ENCODE results near the gene SAE1. TPM values are rescaled to one million over a fixed set of nuclear protein-coding genes. Genes with fewer than 3 reads are reported as not detected.

The SAE1 gene
- total and polyA plus RNA-seq, 2 experiments from 2014 or later: 115 to 236 TPM

- Histone ChIP-seq H3K36me3 (ENCODE audit: insufficient read depth) (peaks cover 27% of the 10 kb centered on the region), H3K9me2 (ENCODE audit: insufficient read depth) (no peaks in the 10 kb centered on the region), H2AFZ (no peak overlapping the region), H4K20me1 (replicated peaks; ENCODE audit: insufficient read depth) (peaks cover 51% of the 10 kb centered on the region), H3K4me2 (no peak overlapping the region), H3K4me1 (ENCODE audit: insufficient read depth) (no peaks in the 10 kb centered on the region; the same call in 1 of the 2 replicates), H3K27me3 (ENCODE audit: insufficient read depth) (no peaks in the 10 kb centered on the region), H3K4me3 (no peak overlapping the region), H3F3A (replicated peaks; ENCODE audit: low read depth) (peaks cover 41% of the 10 kb centered on the region; the same call in 1 of the 2 replicates), H3K27ac (ENCODE audit: low read depth) (peak overlapping the region; percentile 88), H3K79me2 (replicated peaks; ENCODE audit: insufficient read depth) (peaks cover 56% of the 10 kb centered on the region)
- ATAC-seq (no peak), DNase-seq (ENCODE audit: low spot score) (no peak)
- peaks cover 14% of the 10 kb centered on the region for H3K27me3 Mint-ChIP-seq (ENCODE audit: insufficient read depth, low read depth, poor library complexity)
- H3K4me3 Mint-ChIP-seq: no peak overlapping the region
- no peaks in the 10 kb centered on the region for H3K9me3 Mint-ChIP-seq
- peaks cover 50% of the 10 kb centered on the region for H3K36me3 Mint-ChIP-seq (ENCODE audit: low read depth)
- no peak overlapping the region for H3K27ac Mint-ChIP-seq
- H3K4me1 Mint-ChIP-seq: no peaks in the 10 kb centered on the region
- no peak for TF ChIP-seq CREB1 (CRISPR knock-in tag; IDR thresholded peaks at IDR 0.05; ENCODE audit: low read depth)
- TF ChIP-seq NANOG (IDR thresholded peaks at IDR 0.05; ENCODE audit: borderline replicate concordance): no peak
- TF ChIP-seq EZH2phosphoT487 (IDR thresholded peaks at IDR 0.05; ENCODE audit: unreplicated experiment): no peak
- no peak for TF ChIP-seq EZH2 (IDR thresholded peaks at IDR 0.05; ENCODE audit: low read depth, unreplicated experiment)
- no peak for TF ChIP-seq ETS1 (IDR thresholded peaks at IDR 0.05)
- no peak for TF ChIP-seq POLR2AphosphoS5 (IDR thresholded peaks at IDR 0.05; ENCODE audit: low read depth)
- no peak for TF ChIP-seq ZNF114 (CRISPR knock-in tag; IDR thresholded peaks at IDR 0.05)
- TF ChIP-seq JUNB (IDR thresholded peaks at IDR 0.05; ENCODE audit: unreplicated experiment): no peak
- TF ChIP-seq, protein P1, sequence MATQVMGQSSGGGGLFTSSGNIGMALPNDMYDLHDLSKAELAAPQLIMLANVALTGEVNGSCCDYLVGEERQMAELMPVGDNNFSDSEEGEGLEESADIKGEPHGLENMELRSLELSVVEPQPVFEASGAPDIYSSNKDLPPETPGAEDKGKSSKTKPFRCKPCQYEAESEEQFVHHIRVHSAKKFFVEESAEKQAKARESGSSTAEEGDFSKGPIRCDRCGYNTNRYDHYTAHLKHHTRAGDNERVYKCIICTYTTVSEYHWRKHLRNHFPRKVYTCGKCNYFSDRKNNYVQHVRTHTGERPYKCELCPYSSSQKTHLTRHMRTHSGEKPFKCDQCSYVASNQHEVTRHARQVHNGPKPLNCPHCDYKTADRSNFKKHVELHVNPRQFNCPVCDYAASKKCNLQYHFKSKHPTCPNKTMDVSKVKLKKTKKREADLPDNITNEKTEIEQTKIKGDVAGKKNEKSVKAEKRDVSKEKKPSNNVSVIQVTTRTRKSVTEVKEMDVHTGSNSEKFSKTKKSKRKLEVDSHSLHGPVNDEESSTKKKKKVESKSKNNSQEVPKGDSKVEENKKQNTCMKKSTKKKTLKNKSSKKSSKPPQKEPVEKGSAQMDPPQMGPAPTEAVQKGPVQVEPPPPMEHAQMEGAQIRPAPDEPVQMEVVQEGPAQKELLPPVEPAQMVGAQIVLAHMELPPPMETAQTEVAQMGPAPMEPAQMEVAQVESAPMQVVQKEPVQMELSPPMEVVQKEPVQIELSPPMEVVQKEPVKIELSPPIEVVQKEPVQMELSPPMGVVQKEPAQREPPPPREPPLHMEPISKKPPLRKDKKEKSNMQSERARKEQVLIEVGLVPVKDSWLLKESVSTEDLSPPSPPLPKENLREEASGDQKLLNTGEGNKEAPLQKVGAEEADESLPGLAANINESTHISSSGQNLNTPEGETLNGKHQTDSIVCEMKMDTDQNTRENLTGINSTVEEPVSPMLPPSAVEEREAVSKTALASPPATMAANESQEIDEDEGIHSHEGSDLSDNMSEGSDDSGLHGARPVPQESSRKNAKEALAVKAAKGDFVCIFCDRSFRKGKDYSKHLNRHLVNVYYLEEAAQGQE (IDR thresholded peaks at IDR 0.05; ENCODE audit: unreplicated experiment): no peak
- no peak for TF ChIP-seq CTCF (conservative IDR thresholded peaks at IDR 0.05; ENCODE audit: low read depth in 2 of 2)
- no peak for TF ChIP-seq STAT1 (IDR thresholded peaks at IDR 0.05; ENCODE audit: unreplicated experiment)
- no peak for TF ChIP-seq ZNF331 (CRISPR knock-in tag; IDR thresholded peaks at IDR 0.05; ENCODE audit: low read depth)
- TF ChIP-seq, protein P2, sequence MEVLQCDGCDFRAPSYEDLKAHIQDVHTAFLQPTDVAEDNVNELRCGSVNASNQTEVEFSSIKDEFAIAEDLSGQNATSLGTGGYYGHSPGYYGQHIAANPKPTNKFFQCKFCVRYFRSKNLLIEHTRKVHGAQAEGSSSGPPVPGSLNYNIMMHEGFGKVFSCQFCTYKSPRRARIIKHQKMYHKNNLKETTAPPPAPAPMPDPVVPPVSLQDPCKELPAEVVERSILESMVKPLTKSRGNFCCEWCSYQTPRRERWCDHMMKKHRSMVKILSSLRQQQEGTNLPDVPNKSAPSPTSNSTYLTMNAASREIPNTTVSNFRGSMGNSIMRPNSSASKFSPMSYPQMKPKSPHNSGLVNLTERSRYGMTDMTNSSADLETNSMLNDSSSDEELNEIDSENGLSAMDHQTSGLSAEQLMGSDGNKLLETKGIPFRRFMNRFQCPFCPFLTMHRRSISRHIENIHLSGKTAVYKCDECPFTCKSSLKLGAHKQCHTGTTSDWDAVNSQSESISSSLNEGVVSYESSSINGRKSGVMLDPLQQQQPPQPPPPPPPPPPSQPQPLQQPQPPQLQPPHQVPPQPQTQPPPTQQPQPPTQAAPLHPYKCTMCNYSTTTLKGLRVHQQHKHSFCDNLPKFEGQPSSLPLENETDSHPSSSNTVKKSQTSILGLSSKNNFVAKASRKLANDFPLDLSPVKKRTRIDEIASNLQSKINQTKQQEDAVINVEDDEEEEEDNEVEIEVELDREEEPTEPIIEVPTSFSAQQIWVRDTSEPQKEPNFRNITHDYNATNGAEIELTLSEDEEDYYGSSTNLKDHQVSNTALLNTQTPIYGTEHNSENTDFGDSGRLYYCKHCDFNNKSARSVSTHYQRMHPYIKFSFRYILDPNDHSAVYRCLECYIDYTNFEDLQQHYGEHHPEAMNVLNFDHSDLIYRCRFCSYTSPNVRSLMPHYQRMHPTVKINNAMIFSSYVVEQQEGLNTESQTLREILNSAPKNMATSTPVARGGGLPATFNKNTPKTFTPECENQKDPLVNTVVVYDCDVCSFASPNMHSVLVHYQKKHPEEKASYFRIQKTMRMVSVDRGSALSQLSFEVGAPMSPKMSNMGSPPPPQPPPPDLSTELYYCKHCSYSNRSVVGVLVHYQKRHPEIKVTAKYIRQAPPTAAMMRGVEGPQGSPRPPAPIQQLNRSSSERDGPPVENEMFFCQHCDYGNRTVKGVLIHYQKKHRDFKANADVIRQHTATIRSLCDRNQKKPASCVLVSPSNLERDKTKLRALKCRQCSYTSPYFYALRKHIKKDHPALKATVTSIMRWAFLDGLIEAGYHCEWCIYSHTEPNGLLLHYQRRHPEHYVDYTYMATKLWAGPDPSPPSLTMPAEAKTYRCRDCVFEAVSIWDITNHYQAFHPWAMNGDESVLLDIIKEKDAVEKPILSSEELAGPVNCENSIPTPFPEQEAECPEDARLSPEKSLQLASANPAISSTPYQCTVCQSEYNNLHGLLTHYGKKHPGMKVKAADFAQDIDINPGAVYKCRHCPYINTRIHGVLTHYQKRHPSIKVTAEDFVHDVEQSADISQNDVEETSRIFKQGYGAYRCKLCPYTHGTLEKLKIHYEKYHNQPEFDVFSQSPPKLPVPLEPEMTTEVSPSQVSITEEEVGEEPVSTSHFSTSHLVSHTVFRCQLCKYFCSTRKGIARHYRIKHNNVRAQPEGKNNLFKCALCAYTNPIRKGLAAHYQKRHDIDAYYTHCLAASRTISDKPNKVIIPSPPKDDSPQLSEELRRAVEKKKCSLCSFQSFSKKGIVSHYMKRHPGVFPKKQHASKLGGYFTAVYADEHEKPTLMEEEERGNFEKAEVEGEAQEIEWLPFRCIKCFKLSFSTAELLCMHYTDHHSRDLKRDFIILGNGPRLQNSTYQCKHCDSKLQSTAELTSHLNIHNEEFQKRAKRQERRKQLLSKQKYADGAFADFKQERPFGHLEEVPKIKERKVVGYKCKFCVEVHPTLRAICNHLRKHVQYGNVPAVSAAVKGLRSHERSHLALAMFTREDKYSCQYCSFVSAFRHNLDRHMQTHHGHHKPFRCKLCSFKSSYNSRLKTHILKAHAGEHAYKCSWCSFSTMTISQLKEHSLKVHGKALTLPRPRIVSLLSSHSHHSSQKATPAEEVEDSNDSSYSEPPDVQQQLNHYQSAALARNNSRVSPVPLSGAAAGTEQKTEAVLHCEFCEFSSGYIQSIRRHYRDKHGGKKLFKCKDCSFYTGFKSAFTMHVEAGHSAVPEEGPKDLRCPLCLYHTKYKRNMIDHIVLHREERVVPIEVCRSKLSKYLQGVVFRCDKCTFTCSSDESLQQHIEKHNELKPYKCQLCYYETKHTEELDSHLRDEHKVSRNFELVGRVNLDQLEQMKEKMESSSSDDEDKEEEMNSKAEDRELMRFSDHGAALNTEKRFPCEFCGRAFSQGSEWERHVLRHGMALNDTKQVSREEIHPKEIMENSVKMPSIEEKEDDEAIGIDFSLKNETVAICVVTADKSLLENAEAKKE (CRISPR knock-in tag; IDR thresholded peaks at IDR 0.05): no peak
Observed at GRCh38 chr19:47168065-47168464, 37.4 kb downstream of the SAE1 start.

Data from GM23338 (cell line).